NAMALWA (cell line): Measurements from ENCODE around the gene NUP133.
"Not testable (repeated sequence)": the region's sequence is repeated elsewhere in the genome, so short reads cannot be mapped to it uniquely, and the experiment has no call there.

Experiments
- DNase-seq: peaks from one replicate; pipeline ENCODE4 v3.0.0-alpha.2; 2015; ENCODE audit warnings: low spot score

Gene NUP133

DNA sequence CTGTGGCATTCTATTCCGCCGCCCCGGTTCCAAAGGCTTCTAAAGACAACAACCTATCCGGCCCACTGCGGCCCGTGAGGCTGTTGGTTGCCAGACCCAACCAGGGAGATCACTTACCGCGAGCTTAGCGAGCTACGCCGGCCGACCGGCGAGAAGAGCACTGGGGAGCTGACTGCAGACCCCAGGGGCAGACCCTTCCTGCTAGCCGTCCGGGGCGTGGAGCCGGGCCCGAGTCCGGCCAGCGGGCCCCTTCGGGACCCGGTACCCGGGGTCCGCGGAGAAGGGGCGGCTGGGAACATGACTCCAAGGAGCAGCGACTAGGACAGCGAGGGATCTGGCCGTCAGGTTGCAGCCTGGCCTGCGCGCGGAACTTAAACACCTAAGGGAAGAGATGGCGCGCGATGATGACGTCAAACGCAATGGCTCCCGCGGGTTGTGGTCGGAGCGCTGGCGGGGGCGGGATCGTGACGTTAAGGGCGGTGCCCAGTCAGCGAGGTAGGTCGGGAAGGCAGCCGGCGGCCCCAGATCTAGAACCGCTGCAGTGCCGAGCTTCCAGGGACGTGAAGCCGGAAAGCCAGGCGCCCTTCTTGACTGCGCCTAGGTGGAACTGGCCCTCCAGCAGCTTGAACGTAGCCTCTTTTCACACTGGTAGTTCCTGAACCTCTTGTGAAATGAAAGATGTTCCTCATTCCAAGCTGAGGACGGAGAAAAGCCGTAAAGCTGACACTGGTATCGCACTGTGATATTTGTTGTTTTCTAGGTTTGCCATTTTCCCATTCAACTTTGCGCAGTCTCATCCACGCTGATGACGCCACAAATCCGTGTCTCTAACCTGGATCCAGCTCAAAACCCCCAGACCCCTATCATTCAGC lies at the start of gene NUP133:
Gene NUP133 (minus strand): TSS at position 391 of the 872 bp plus-strand sequence. CDS start 92 bp downstream, at position 299.
- DNase-seq = peak; percentile 97

DNA sequence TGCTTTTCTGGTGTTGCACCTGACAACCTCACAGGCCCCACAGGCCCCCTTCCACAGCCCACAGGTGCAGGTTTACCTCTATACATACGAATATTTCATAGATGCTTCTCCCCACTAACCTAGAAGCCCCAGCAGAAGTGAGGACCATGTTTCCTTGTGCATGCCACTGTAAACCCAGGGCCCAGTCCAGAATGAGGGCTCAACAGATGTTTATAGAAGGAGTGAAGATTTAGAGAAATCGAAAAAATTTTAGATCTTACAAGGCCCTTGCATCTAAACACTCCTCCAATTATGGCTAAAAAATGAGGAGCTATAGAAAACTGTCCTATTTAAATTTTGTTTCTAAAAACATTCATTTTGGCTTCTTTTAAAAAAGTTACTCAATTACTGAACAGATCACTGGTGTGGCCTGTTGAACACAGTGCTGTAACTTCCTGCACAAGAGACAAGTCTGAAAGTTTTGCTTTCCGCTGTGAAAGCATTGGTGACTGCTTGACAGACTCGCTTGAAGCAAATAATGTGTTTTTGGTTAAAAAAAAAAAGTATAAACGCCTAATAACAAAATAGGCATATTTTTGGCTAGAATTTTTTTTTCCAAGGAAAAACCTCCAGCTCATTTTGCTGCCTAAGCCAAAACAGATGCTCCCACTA lies 49.2 kb upstream of the NUP133 start:
- peak; percentile 60 for DNase-seq

DNA sequence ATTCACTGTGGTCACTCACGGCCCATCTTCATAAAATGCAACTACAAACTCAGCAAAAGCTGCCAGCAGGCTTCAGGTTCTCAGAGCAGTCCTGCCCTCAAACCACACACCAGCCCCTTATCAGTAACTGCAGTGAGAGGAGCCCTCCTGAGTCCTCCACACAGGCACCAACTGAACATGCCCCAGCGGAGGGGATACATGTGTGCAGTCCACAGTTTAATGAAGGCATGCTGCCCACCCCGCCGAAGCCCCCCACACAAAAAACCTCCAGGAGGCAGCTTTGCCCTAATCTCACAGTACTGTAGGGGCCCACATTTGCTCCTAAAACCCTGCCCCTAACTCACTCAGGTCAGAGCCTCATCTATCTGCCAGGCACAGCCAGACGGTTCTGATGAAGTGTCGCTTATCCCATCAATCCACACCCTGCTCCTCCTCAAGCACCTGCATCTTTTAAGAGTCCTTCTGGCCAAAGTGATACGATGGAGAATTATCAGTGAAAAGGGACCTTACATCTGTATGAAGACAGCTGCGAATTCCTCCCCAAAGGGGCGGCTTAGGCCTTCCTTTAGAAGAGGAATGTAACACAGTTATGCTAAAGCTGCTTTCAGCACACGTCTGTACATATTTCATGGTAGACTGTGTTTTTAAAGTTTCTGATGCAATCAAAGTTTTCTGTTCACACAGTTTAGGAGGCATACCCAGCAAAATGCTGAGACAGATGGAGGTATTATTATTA lies 46.9 kb upstream of the NUP133 start:
- no peak for DNase-seq

DNA sequence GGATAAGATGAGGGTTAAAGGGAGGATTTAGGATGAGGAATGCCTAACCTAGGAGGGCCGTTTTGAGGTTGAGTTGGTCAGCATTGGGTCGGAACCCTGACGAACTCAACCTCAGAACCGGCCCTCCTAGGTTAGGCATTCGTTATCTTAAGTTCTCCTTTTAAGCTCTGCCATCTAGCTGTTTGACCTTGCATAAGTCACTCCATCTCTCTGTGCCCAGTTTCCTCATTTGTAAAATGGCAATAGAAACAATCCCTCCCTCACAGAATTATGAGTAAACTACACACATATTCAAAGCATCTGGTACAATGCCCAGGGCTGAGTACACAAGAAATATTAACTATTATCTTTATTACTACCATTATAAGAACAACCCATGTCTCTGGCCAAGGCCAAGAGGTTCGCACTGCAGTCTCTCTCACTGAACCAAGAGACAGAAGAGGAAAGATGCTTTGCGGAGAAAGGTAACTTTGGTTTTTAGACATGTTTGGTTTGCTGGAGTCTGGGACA lies 45.5 kb upstream of the NUP133 start:
- DNase-seq = no peak

DNA sequence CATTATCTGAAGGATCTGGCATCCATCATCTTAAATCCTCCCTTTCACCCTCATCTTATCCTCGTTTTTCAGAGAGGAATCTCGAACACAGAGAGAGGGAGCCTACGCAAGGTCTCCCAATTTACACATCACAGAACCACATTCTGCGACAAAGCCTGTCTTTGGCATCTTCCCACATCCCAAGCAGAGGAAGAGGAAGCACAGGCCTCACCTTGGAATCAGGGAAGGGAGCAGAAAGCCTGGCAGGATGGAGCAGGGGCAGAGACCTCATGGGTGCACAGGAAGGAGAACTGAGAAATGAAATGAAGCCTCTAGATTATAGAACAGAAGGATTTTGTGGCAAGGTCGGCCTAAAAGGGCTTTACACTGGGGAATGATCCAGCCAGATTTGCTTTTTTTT lies 44.6 kb upstream of the NUP133 start:
- DNase-seq = no peak

DNA sequence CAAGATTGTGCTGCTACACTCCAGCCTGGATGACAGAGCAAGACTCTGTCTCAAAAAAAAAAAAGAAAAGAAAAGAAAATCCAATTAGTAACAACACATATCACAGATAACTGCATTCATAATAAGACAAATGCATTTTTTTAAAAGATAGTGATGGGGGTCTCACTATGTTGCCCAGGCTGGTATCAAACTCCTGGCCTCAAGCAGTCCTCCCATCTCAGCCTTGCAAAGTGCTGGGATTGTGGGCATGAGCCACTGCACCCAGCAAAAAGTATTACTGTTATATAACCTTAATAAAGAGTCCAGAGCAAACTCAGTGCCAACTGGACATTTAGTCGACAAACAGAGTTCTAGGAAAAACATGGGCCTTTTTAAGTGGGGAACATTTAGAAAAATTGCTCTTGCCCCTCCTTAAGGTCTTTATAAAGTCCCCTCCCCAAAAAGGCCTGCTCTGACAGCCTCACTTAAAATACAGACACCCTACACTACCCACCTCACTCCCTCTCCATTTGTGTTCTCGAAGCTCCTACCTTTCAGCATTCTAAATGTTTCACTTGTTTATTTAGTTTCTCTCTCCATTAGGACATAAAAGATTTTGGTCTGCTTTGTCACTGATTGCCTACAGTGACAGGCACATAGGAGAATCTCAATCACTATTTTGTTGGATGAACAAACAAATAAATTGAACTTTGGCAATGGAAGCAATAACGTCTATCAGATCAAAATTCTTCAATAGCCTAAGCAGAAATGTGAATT lies 42.8 kb upstream of the NUP133 start:
- no peak for DNase-seq

DNA sequence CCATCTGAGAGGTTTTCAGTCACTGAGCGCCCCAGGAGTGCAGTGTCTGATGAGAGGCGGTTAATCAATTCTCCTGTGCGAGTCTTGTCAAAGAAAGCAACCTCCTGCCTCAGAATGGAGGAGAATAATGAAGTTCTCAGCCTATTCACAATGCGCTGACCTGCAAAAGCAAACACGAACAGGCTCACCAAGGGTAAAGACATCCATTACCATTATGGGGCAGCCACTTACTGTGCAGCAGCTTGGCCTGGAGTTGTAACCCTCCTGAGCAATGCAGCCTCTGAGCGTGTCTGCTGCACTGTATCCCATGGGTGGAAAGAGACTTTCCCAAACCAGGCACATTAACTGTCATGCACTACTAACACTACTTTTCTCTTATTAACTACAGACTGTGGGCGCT lies 39.4 kb upstream of the NUP133 start:
- DNase-seq = no peak

DNA sequence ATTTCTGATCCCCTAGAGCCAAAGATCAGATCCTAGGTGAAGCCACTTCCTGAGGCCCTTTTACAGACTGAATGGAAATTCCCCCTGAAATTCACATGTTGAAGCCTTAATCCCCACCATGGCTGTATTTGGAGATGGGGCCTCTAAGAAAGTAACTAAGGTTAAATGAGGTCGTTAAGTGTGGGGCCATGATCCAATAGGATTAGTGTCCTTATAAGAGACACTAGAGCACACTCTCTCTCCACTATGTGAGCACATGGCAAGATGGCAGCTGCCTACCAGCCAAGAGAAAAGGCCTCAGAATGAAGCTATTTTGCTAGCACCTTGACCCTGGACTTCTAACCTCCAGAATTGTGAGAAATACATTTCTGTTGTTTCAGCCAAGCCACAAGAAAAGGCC lies 36.4 kb upstream of the NUP133 start:
- no peak for DNase-seq

DNA sequence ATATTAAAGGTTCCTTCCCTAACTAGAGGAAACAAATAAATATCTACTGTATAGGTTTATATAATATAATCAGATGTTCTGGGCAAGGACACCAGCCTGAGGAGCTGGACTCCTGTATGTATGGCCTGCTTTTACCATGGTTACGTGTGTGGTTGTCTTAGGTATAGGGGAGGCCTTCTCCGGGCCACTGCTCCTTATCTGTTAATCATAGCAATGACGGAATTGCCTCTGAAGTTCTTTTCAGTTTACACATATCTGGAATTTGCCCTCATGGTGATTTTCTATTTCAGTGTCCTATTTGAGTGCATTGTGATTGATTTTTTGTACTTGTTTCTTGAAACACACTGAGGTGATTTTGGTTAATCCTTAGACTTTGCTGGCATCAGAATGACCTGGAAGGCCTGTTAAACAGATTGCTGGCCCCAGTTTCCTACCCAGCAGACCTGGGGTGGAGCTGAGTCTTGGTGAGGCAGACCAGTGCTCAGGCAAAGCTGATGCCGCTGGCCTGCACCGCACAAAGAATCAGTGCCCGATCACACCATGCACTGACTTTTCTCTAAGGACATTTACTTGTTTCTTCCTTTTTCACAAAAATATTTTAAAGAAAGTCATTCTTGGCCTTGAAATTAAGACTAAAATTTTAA lies 31.8 kb upstream of the NUP133 start:
- no peak for DNase-seq

DNA sequence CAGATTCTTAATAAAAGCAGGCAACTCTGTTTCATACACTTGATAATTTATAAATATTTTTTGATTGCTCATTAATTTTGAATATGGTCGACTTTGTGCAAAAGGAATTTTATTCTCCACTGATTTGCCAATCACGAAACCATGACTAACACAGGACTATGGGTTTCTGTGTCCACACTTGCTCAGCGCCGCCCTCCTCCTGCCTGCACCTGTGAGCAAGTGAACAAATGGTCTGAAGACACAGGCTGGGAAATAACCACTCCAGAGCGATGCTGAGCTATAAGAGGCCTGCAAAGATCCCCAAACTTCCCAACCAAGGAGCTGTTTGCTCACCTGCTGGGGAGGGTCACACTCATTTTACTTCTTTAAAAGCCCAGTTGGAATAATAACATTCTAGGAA lies 30.8 kb upstream of the NUP133 start:
- no peak for DNase-seq

DNA sequence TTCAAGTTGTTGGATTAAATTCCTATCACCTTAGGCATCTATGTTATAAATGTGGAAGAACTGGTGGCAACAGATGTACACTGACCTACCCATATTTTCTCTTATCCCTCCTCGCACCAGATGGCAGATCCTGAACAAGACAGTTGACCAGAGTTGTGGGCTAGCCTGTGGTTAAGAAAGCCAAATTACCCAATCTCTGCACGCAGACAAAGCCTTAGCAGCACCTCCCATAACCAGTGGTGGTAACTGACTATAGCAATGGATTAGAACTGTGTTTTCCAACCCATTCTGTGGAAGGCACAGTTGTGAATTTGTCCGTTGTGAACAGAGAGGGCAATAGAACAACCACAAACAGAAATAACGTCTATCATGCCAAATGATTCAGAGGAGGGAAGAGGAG lies 29.8 kb upstream of the NUP133 start:
- no peak for DNase-seq

DNA sequence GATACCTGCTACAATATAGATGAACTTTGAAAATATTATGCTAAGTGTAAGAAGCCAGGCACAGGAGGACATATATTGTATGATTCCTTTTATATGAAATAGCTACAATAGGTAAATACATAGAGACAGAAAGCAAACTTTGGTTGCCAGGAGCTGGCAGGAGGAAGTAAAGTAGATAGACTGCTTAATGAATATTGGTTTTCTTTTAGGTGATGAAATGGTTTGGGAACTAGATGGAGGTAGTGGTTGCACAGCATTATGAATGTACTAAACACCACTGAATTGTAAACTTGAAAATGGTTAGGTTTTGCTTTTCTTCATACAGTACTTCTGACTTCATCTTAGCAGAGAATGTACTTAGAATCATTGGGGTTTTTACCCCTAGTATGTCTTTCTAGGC lies 28.8 kb upstream of the NUP133 start:
- no peak for DNase-seq

DNA sequence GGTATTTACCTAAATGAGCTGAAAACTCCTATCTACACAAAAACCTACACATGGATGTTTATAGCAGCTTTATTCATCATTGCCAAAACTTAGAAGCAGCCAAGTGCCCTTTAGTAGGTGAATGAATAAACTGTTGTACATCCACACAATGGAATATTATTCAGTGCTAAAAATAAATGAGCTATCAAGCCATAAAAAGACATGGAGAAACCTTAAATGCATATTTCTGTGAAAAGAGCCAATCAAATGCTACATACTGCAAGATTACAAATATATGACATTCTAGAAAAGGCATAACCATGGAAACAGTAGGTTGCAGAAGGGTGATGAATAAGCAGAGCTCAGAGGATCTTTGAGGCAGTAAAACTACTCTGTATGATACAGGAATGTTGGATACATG lies 27.1 kb upstream of the NUP133 start:
- DNase-seq = no peak

DNA sequence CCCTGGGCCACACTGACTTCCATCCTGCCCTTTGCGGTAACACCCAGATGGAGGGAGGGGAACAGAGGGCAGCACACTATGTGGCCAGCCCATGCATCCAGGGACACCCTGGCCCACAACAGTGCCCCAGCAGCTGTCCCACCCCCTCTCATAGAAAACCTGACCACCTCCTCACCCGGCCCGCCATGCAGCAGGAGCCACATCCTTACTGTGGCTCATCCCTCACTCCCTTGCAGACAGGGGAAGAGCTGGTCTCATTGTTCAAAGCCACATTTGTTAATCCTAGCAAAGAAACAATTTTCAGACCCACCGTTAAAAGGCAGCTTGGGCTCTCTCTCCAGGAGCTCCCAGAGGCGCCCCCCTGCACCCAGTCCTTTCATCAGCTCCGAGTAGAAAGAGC lies 23.2 kb upstream of the NUP133 start:
- no peak for DNase-seq

DNA sequence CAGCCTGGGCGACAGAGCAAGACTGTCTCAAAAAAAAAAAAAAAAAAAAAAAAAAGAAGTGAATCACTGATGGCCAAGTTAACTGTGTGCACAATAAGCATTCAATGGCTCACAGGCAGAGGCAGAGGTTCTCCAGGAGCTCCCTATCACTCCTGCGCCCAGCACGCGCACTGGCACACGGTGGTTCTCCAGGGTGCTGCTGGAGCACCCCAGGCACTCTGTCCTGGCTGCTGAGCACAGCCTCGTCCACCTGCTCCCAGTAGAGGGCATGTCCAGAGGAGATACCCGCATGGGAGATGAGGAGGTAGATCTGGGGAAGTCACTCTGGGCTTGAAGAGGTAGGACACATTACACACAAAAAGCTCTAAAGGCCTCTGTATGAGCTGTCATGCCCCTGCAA lies 21.5 kb upstream of the NUP133 start:
- no peak for DNase-seq

DNA sequence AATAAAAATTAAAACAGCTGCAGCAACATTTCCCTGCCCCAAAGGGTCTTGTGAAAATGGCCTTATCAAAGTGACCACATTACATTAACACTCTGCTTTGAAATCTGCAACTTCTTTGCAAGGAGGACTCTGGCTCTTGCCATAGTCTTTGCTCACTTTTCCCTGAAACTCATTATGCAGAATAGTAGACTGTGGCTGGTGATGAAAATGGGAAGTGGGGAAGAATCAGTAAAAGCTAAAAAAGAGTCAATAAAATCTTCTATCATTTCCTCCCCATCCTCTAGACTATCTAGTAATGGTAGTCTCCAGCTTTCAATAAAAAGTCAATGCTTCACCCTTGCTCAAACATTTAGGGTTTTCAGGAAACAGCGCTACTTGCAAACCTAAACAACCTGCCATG lies 18.6 kb upstream of the NUP133 start:
- DNase-seq = no peak

DNA sequence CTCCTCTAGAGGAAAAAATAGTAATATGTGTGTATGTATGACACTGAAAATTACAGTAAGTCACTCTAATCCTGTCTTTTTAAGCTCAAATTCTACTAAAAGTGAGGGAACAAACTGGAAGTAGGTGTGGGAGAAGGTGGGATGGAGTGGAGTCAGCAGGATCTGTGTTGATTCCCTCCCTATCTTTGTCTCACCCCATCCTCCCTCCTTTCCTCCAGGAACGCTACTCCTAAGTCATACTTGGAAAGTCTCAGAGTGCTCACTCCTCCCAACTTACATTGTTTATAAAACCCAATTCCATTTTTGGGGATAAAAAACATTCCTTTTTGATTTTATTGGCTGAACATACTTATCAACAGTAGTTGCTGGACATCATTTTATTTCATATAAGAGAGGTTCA lies 14.9 kb upstream of the NUP133 start:
- no peak for DNase-seq

DNA sequence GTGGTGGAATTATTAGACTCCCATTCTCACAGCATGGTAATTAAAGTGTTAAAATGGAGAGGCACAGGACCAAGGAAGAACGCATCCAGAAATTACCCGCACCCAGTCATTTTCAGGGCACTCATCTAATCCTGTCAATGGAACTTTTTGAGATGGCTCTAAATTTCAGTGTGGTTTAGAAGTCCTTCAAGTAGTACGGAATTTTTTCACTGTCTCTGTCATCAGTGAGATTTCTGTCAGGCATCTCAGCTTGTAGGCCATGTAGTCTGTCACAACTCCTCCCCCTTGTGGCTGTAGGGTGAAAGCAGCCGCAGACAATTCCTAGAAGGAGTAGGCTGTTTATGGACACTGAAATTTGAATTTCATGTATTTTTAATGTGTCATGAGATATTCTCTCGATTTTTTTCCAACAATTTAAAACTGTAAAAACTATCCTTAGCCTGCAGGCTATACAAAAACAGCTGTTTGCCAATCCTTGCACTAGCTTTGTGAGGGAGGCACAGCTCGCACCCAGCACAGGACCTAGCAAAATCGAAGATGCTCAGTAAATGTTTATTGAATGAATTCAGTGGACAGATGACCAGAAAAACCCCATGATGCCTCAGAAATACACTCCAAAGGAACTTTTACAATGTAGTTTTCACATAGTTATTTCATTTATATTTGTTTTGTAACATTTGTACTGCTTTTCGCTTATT lies 6.6 kb upstream of the NUP133 start:
- DNase-seq = peak; percentile 85

DNA sequence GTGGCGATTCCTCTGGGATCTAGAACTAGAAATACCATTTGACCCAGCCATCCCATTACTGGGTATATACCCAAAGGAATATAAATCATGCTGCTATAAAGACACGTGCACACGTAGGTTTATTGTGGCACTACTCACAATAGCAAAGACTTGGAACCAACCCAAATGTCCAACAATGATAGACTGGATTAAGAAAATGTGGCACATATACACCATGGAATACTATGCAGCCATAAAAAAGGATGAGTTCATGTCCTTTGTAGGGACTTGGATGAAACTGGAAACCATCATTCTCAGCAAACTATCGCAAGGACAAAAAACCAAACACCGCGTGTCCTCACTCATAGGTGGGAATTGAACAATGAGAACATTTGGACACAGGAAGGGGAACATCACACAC lies 3.5 kb upstream of the NUP133 start:
- not testable (repeated sequence) for DNase-seq

DNA sequence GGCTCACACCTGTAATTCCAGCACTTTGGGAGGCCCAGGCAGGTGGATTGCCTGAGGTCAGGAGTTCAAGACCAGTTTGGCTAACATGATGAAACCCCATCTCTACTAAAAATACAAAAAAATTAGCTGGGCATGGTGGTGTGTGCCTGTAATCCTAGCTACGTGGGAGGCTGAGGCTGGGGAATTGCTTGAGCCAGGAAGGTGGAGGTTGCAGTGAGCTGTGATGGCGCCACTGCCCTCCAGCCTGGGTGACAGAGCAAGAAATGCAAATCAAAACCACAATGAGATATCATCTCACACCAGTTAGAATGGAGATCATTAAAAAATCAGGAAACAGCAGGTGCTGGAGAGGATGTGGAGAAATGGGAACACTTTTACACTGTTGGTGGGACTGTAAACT lies 3.1 kb upstream of the NUP133 start:
- DNase-seq = not testable (repeated sequence)

DNA sequence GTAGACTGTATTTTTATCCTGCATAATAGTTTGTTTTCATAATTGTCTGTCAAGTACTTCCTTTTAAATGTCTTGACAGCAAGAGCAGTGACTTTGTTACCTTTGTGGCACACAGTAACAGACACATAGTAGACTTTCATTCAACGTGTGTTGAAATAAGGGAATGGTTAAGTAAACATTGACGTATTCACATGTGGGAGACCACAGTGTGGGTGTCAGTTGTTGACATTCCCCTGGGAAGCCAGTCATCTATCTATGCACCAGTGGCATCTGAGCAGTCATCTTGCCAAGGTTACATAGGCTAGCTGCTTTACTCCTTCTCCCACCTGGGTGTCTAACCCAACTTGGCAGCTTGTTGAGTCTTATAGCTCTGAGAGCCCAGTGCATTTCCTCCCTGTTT lies 1.4 kb upstream of the NUP133 start:
- DNase-seq = no peak
